Activated CD4-positive, alpha-beta T cell treated with anti-CD3 and anti-CD28 coated beads, Interleukin-2, amount 50 U/mL, for 48 hours (primary cell): ENCODE results near the gene MRPS6.

Source experiments
- DNase-seq, 2 experiments: peaks; one replicate each; pipeline ENCODE4 v3.0.0-alpha.2; 2020

Gene MRPS6

GRCh38 chr21:34105947-34106541 lies 32.7 kb downstream of the MRPS6 start:
- no peak for DNase-seq

GRCh38 chr21:34107606-34108005 lies 34.2 kb downstream of the MRPS6 start:
- DNase-seq: no peak

GRCh38 chr21:34109075-34109474 lies 35.7 kb downstream of the MRPS6 start:
- DNase-seq: no peak

GRCh38 chr21:34110594-34111202 lies 37.3 kb downstream of the MRPS6 start:
- DNase-seq: no peak

GRCh38 chr21:34112316-34113033 lies 39.1 kb downstream of the MRPS6 start:
- no peak for DNase-seq

- no peak for DNase-seq
Measured at GRCh38 chr21:34113842-34114241, 40.5 kb downstream of the MRPS6 start.

GRCh38 chr21:34115160-34115559 lies 41.8 kb downstream of the MRPS6 start:
- no peak for DNase-seq

GRCh38 chr21:34116569-34116968 lies 43.2 kb downstream of the MRPS6 start:
- no peak for DNase-seq

- no peak for DNase-seq
Measured at GRCh38 chr21:34120867-34121266, 47.5 kb downstream of the MRPS6 start.

GRCh38 chr21:34122047-34122446 lies 48.7 kb downstream of the MRPS6 start:
- DNase-seq: no peak

- DNase-seq: no peak
Measured at GRCh38 chr21:34123609-34124008, 50.2 kb downstream of the MRPS6 start.

- DNase-seq: no peak
Measured at GRCh38 chr21:34126269-34126668, 52.9 kb downstream of the MRPS6 start.

GRCh38 chr21:34126691-34127090 lies 53.3 kb downstream of the MRPS6 start:
- no peak for DNase-seq

GRCh38 chr21:34128124-34128523 lies 54.7 kb downstream of the MRPS6 start:
- DNase-seq: no peak

GRCh38 chr21:34128674-34129038 lies 55.3 kb downstream of the MRPS6 start:
- no peak for DNase-seq

- DNase-seq: peak; percentile 67 to 75
Measured at GRCh38 chr21:34129039-34129891, 55.9 kb downstream of the MRPS6 start.

GRCh38 chr21:34129901-34130715 lies 56.7 kb downstream of the MRPS6 start:
- no peak for DNase-seq

- DNase-seq: no peak
Measured at GRCh38 chr21:34130716-34130985, 57.3 kb downstream of the MRPS6 start.

- DNase-seq: no peak
Measured at GRCh38 chr21:34131586-34131985, 58.2 kb downstream of the MRPS6 start.

GRCh38 chr21:34132202-34132601 lies 58.8 kb downstream of the MRPS6 start:
- no peak for DNase-seq

- DNase-seq: no peak
Measured at GRCh38 chr21:34132926-34133325, 59.5 kb downstream of the MRPS6 start.

GRCh38 chr21:34133392-34133791 lies 60.0 kb downstream of the MRPS6 start:
- DNase-seq: no peak

GRCh38 chr21:34133802-34134201 lies 60.4 kb downstream of the MRPS6 start:
- DNase-seq: no peak
